ENCODE measurements around the gene TBCEL.
"Not testable (repeated sequence)": the region's sequence is repeated elsewhere in the genome, so short reads cannot be mapped to it uniquely, and the experiment has no call there.

Gene TBCEL

GRCh38 chr11:121012091-121012490 lies 11.8 kb upstream of the TBCEL start:
- Histone ChIP-seq H3K79me2 (ENCODE audit: insufficient read depth, low read length) (no peaks in the 10 kb centered on the region), H3K4me2 (ENCODE audit: low read depth, low read length, poor library complexity, severe bottlenecking) (no peak overlapping the region), H3K27me3 (ENCODE audit: low read length) (no peaks in the 10 kb centered on the region), H4K20me1 (ENCODE audit: low read depth, low read length) (no peaks in the 10 kb centered on the region), H3K27ac (ENCODE audit: low read depth, low read length) (no peak overlapping the region), H3K9me3 (ENCODE audit: insufficient read depth, low read length) (no peaks in the 10 kb centered on the region), H3K9me2 (replicated peaks; ENCODE audit: insufficient read depth, low read length) (no peaks in the 10 kb centered on the region), H3K4me3 (ENCODE audit: insufficient read depth, low read length, poor library complexity, severe bottlenecking) (no peak overlapping the region), H3F3A (ENCODE audit: insufficient read depth) (no peaks in the 10 kb centered on the region), H3K36me3 (ENCODE audit: low read length) (no peaks in the 10 kb centered on the region), H3K9ac (ENCODE audit: low read length) (no peak overlapping the region), H2AFZ (ENCODE audit: low read depth, low read length, severe bottlenecking) (no peak overlapping the region)
- TF ChIP-seq CTCF (IDR thresholded peaks at IDR 0.05; ENCODE audit: insufficient read depth, low read length, poor library complexity, severe bottlenecking) (no peak), EZH2phosphoT487 (conservative IDR thresholded peaks at IDR 0.05; ENCODE audit: low read length) (no peak)

- H3K4me2 ChIP-seq (ENCODE audit: low read depth, low read length, poor library complexity, severe bottlenecking) = no peak overlapping the region
Measured at GRCh38 chr11:121018746-121019145, 5.2 kb upstream of the TBCEL start.

GRCh38 chr11:121021718-121022117 lies 2.2 kb upstream of the TBCEL start:
- peaks cover 14% of the 10 kb centered on the region for H3K79me2 ChIP-seq (ENCODE audit: insufficient read depth, low read length)
- not testable (repeated sequence) for H2AFZ ChIP-seq (ENCODE audit: low read depth, low read length, severe bottlenecking); H3K27ac ChIP-seq (ENCODE audit: low read depth, low read length); H3K4me3 ChIP-seq (ENCODE audit: insufficient read depth, low read length, poor library complexity, severe bottlenecking); H3K27me3 ChIP-seq (ENCODE audit: low read length); H3K4me2 ChIP-seq (ENCODE audit: low read depth, low read length, poor library complexity, severe bottlenecking); H3K9me3 ChIP-seq (ENCODE audit: insufficient read depth, low read length); H3F3A ChIP-seq (ENCODE audit: insufficient read depth); H3K9ac ChIP-seq (ENCODE audit: low read length); H4K20me1 ChIP-seq (ENCODE audit: low read depth, low read length); H3K36me3 ChIP-seq (ENCODE audit: low read length); H3K9me2 ChIP-seq (replicated peaks; ENCODE audit: insufficient read depth, low read length)

More at GRCh38 chr11:121018746-121019145, 5.2 kb upstream of the TBCEL start:
- H3K27ac ChIP-seq (ENCODE audit: low read depth, low read length) = no peak overlapping the region
- H3K9ac ChIP-seq (ENCODE audit: low read length) = no peak overlapping the region
- no peak overlapping the region for H2AFZ ChIP-seq (ENCODE audit: low read depth, low read length, severe bottlenecking)
- H4K20me1 ChIP-seq (ENCODE audit: low read depth, low read length) = no peaks in the 10 kb centered on the region
- no peaks in the 10 kb centered on the region for H3K27me3 ChIP-seq (ENCODE audit: low read length)
- H3F3A ChIP-seq (ENCODE audit: insufficient read depth) = no peaks in the 10 kb centered on the region
- H3K79me2 ChIP-seq (ENCODE audit: insufficient read depth, low read length) = no peaks in the 10 kb centered on the region
- no peaks in the 10 kb centered on the region for H3K36me3 ChIP-seq (ENCODE audit: low read length)
- H3K9me3 ChIP-seq (ENCODE audit: insufficient read depth, low read length) = no peaks in the 10 kb centered on the region
- TF ChIP-seq CTCF (IDR thresholded peaks at IDR 0.05; ENCODE audit: insufficient read depth, low read length, poor library complexity, severe bottlenecking) (no peak), EZH2phosphoT487 (conservative IDR thresholded peaks at IDR 0.05; ENCODE audit: low read length) (no peak)
- H3K4me3 ChIP-seq (ENCODE audit: insufficient read depth, low read length, poor library complexity, severe bottlenecking) = no peak overlapping the region
- no peaks in the 10 kb centered on the region for H3K9me2 ChIP-seq (replicated peaks; ENCODE audit: insufficient read depth, low read length)

- no peaks in the 10 kb centered on the region for H4K20me1 ChIP-seq (ENCODE audit: low read depth, low read length)
- H2AFZ ChIP-seq (ENCODE audit: low read depth, low read length, severe bottlenecking) = no peak overlapping the region
- H3K4me2 ChIP-seq (ENCODE audit: low read depth, low read length, poor library complexity, severe bottlenecking) = peak overlapping the region; percentile 67
- peak overlapping the region; percentile 69 for H3K9ac ChIP-seq (ENCODE audit: low read length)
- H3K36me3 ChIP-seq (ENCODE audit: low read length) = no peaks in the 10 kb centered on the region
- H3K79me2 ChIP-seq (ENCODE audit: insufficient read depth, low read length) = peaks cover 14% of the 10 kb centered on the region
- H3F3A ChIP-seq (ENCODE audit: insufficient read depth) = no peaks in the 10 kb centered on the region
- no peaks in the 10 kb centered on the region for H3K9me3 ChIP-seq (ENCODE audit: insufficient read depth, low read length)
- H3K9me2 ChIP-seq (replicated peaks; ENCODE audit: insufficient read depth, low read length) = no peaks in the 10 kb centered on the region
- no peak overlapping the region for H3K27ac ChIP-seq (ENCODE audit: low read depth, low read length)
- H3K4me3 ChIP-seq (ENCODE audit: insufficient read depth, low read length, poor library complexity, severe bottlenecking) = peak overlapping the region; percentile 65
- TF ChIP-seq CTCF (IDR thresholded peaks at IDR 0.05; ENCODE audit: insufficient read depth, low read length, poor library complexity, severe bottlenecking) (no peak), EZH2phosphoT487 (conservative IDR thresholded peaks at IDR 0.05; ENCODE audit: low read length) (no peak)
- H3K27me3 ChIP-seq (ENCODE audit: low read length) = no peaks in the 10 kb centered on the region
Measured at GRCh38 chr11:121024989-121025388, 1.1 kb downstream of the TBCEL start.

Measured in SU-DHL-6 (cell line).